HG02970 (cell line): ENCODE measurements around the gene TMPRSS7.
"Not testable (repeated sequence)": the region's sequence is repeated elsewhere in the genome, so short reads cannot be mapped to it uniquely, and the experiment has no call there.

Experiments
- ATAC-seq: cut with Tn5 transposase; IDR thresholded peaks from one replicate; pipeline ENCODE4 v1.9.1; 2021; ENCODE audit warnings: mild to moderate bottlenecking, moderate library complexity, moderate number of reproducible peaks; ENCODE audit not compliant: unreplicated experiment, low FRiP score

TMPRSS7 gene

DNA sequence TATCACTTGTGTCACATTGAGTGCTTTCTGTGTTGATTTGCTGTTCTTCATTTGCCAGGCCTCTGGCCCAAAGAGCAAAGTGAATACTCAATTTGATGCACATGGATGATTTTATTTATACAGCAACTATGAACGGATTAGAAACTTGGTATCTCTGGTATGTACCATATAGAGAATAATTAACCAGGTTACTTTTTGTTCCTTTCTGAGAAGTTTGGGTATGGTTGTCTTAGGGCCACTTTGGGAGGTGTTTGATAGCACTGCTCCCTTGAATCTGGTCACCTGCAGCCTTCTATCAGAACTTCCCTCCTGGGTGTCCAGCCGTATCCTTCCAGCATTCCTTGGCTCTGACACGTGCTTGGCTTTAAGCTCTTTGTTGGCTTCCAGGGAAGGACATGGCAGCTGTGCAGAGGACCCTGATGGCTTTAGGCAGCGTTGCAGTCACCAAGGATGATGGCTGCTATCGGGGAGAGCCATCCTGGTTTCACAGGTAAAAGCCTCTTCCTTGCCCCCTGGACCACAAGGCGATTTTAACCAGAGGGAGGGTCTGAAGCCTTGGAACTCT, 23.1 kb upstream of the TMPRSS7 start:
- no peak for ATAC-seq

DNA sequence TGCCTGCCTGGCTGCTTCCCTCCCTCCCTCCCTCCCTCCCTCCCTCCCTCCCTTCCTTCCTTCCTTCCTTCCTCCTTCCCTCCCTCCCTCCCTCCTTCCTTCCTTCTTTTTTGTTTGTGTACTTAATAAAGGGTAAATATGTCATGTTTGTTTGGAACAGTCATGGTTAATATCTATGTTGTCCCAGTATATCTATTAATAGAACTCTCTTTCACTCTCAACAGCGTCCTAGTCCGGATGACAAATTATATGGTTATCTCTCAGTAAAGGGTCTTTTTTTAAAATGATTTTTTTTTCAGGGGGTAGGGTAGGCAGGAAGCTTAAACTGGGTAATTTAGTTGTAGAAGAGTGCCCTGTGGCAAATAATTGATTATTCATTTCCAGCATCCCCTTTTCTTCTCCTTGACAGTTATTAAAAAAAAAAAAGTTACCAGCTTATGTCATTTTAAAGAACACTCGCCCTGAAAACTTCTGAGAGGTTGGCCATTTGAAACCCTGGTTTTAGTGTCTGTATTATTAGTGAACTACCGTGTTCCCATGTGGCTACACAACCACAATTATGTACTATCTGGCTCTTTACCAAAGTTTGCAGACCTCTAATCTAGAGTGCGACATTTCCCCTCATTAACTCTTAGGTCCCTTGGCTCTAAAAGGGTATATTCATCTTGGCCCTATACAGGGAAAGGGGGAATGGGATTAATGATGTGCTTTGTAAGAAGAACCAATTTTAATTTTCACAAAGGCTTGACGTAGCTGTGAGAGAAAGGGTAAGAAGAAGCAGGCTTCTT, 22.1 kb upstream of the TMPRSS7 start:
- no peak for ATAC-seq

DNA sequence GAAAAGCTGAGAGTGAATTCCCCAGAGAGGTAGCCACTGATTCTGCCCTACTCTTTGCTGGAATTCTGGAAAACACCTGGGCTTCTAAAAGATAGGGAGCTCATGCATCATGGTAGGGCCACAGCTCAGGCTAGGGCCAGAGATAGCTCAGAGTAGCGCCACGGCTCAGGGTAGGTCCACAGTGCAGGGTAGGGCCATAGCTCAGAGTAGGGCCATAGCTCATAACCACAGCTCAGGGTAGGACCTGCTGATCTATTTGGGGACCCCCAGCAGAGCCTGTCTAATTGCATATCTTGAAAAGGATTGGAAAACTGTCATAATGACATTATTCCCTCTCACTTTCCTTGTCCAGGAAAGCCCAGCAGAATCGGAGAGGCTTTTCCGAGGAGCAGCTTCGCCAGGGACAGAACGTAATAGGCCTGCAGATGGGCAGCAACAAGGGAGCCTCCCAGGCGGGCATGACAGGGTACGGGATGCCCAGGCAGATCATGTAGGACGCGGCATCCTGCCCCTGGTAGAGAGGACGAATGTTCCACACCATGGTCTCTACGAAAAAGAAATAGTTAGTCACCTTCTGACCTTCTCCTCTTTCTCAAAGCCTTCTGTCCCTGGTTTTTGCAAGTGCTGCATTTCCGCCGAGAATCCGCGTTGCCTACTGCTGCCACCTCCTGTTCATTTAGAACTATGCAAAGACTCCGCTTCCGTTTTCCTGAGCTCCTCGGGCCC, 21.3 kb upstream of the TMPRSS7 start:
- ATAC-seq: peak; percentile 64

DNA sequence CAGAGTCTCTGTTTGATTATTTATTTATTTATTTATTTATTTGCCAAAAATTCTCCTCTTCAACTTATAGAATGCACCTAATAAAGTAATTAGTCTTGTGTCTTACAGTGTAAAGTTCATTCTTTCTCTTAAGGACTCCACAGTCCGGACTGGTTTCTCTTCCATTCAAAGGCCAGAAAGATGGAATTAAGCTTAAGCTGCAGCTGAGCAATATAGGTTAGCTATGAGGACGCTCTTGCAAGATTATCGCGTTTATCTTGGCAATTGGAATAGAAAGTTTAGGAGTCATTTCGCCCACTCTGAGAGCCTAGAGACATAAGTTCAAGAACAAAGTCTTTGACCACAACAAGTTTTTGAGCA, 20.8 kb upstream of the TMPRSS7 start:
- no peak for ATAC-seq

DNA sequence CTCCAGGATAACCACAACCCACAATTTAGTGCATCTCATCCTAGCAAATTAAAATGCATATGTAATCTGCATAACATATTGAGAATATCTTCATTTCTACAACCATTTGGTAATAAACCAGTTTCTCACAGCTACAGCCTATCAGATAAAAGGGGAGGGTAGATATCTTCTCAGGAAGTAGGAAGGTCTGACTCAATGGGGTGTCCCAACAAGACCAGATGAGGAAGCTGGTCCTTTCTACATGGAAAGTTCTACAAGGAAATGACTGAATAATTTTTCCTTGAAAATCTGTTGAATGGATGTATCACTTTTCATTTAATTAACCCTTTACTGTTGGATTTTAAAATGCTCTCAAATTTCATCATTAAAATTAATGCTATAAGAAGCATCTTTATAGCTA, 17.4 kb upstream of the TMPRSS7 start:
- ATAC-seq: no peak

- ATAC-seq: no peak
Measured at GRCh38 chr3:112018712-112019111, 15.8 kb upstream of the TMPRSS7 start.

DNA sequence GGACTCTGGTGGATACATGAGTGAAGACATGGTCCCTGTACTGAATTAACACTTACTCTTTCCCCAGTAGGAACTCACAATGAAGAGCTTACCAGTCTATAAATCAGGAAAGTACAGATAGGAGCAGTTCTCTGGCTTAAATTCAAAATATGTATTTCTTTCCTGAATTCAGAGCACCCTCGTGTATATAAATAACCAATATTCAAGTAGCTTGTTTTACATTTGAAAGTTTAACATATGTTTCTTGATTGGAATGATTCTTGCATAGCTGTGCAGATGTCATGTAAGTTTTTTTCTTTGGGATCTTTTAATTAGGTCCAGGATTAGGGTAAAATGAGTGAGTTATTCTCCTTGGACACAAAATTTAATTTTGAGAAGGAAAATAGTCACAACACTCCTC, 14.8 kb upstream of the TMPRSS7 start:
- ATAC-seq: no peak

- ATAC-seq: no peak
Measured at GRCh38 chr3:112020674-112021085, 13.9 kb upstream of the TMPRSS7 start.

- no peak for ATAC-seq
Measured at GRCh38 chr3:112027142-112027541, 7.4 kb upstream of the TMPRSS7 start.

GRCh38 chr3:112027826-112028225, 6.7 kb upstream of the TMPRSS7 start:
- no peak for ATAC-seq

- no peak for ATAC-seq
Measured at GRCh38 chr3:112030901-112031300, 3.6 kb upstream of the TMPRSS7 start.

DNA sequence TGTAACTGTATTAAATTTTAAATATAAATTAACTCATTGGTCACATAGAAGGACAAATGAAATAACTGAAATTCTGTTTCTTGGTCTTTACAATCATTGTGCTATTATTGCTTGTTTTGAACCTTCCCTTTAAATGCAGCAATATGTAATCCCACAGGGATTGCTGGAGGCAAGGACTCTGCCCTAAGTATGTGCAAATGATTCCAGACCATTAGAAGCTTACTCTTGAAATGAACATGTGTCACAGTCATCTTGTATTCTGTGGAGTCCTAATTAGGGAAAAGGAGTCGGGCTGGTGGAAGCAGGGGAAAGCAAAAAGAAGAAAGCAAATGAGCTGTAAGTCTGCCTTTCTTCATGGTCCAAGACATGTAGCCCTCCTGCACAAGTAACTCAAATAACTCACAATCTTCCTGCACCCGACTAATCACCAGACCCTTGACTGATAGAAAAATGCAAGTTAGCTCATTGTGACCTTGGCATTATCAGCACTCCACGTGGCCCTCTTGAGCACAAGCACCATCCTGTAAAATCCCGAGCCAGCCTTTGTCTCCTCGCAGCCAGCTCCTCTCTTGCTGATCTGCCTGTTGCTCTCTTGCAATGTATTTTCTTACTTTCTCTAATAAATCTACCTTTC, 2.3 kb upstream of the TMPRSS7 start:
- no peak for ATAC-seq

GRCh38 chr3:112035241-112035640, 705 bp downstream of the TMPRSS7 start:
- no peak for ATAC-seq

DNA sequence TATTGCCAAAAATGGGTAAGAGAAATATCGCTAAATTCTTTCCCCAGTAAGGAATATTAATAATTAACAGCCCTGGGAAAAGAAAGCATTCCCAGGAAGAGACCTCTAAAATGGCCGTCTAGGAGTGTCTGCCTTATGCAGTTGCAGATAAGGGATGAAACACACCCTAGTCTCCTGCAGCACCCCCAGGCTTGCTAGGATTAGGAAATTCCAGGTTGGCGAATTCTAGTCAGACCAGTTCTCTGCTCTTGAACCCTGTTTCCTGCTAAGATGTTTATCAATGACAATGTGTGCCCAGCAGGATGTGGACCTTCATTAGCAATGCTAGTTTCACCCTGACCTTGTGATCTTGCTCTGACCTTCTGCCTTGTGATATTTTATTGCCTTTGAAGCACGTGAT, 2.7 kb downstream of the TMPRSS7 start:
- not testable (repeated sequence) for ATAC-seq

DNA sequence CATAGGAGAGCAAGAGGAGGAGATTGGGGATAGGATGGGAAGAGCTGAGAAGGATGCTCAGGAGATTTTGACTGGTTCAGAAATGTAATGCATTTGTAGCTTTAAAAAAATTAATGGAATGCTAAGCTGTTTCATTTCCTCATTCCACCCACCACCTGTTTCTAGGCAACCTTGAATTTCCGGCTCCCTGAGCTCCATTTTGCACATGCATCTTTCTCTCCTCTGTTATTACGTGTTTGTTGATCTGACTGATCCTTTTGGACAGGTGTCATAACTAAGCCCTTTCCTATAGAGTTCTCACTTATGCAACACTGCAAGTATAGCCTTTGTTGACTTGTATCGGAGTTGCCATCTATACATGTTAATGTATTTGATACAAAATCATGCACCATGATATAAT, 4.3 kb downstream of the TMPRSS7 start:
- no peak for ATAC-seq

- no peak for ATAC-seq
Measured at GRCh38 chr3:112041321-112041720, 6.8 kb downstream of the TMPRSS7 start.

DNA sequence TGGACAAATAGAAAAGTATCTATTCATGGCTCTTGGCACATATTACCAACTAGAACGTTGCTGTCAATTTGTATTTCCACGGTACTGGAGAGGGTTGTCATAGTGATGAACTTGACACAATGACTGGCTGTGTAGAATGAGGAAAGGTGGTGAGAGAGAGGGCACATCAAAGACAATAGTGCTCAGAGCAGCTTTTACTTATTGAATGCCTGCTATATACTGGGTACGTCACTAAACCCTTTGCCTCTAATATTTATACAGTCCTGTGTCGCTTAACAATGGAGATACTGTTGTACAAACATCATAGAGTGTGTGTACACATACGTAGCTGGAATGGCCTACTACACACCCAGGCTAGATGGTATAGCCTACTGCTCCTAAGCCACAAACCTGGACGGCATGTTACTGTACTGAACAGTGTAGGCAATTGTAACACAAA, 8.3 kb downstream of the TMPRSS7 start:
- no peak for ATAC-seq

GRCh38 chr3:112043621-112044201, 9.2 kb downstream of the TMPRSS7 start:
- ATAC-seq: peak; percentile 77

DNA sequence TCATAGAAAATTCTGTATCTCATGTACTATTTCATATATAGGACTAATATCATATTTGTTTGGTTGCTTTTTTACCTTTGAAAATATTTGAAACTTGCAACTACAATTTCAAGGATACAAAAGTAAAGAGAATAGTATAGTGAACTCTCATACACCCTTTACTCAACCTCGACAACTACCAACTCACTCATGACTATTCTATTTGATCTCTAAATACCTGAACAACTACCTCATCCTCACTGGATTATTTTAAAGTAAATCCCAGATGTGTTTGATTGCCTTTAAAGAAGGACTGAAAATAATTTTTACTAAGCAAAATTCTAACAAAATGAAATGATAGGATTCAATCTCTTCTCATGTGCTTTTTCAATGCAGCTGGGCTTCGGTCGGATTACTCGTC, 12.1 kb downstream of the TMPRSS7 start:
- no peak for ATAC-seq

GRCh38 chr3:112047264-112047663, 12.7 kb downstream of the TMPRSS7 start:
- no peak for ATAC-seq

GRCh38 chr3:112048911-112049310, 14.4 kb downstream of the TMPRSS7 start:
- ATAC-seq: no peak
